HCT116 (cell line): ENCODE results near the gene FNBP1L. TPM values are rescaled to one million over a fixed set of nuclear protein-coding genes. Genes with fewer than 3 reads are reported as not detected.

Experiments
- ATAC-seq: fragments of 200-7000 bp; cut with Tn5 transposase; 2 replicates; pipeline ENCODE4 v1.9.1; 2020; ENCODE audit warnings: mild to moderate bottlenecking, moderate library complexity
- BruUV-seq: library from RNA; stranded (reverse); fragments of 400-500 nt; replicated peaks from 2 replicates; lab custom pipeline; 2021; lab: Mats Ljungman, UMichigan
- CTCF ChIA-PET: fragments of 300-600 bp; sonication (Branson Sonifier 250); formaldehyde crosslinking; loops from one replicate; lab custom pipeline; 2021; ENCODE audit warnings: antibody characterized with exemption; lab: Charles Lee
- POLR2A ChIA-PET: fragments of 300-600, 350-600 bp; sonication (Branson Sonifier 250); formaldehyde crosslinking; loops from one replicate; lab custom pipeline; 2021; ENCODE audit warnings: antibody characterized with exemption; lab: Charles Lee
- RAD21 ChIA-PET, 2 experiments: fragments of 300-600 bp; sonication (Branson Sonifier 250); formaldehyde crosslinking; loops; one replicate each; lab custom pipeline; 2023; ENCODE audit warnings: low total read pairs in 2 of 2; ENCODE audit not compliant: uncharacterized antibody in 2 of 2, unreplicated experiment in 2 of 2, low non-redundant PET in 1 of 2; lab: Charles Lee
- DNase-seq: peaks from one replicate; pipeline ENCODE4 v3.0.0-alpha.2; 2010; ENCODE audit warnings: low read depth, low spot score
- H2AFZ ChIP-seq: fragments of 200-600 bp; shearing (Covaris generic), sonication (generic); 2 replicates; pipeline ENCODE4 v1.6.1; 2017; ENCODE audit warnings: low read depth, mixed run types, mixed read lengths, antibody characterized with exemption, low read length; ENCODE audit not compliant: poor library complexity, severe bottlenecking
- H3K27ac ChIP-seq: 2 replicates; pipeline ENCODE4 v1.5.1; 2012; ENCODE audit warnings: low read depth, low read length
- H3K27me3 ChIP-seq: fragments of 200-600 bp; sonication (generic); 2 replicates; pipeline ENCODE4 v1.6.1; 2016; ENCODE audit warnings: mixed run types, low read length, mixed read lengths; ENCODE audit not compliant: insufficient read depth
- H3K36me3 ChIP-seq, 2 experiments: fragments of 200-500 bp in 1 of 2; fragments of 200-600 bp in 1 of 2; sonication (Bioruptor generic) in 1 of 2; sonication (generic) in 1 of 2; 2 replicates each; pipeline versions ENCODE4 v1.5.1 to v1.6.1; 2014 to 2016; ENCODE audit warnings: low read length in 2 of 2, inconsistent platforms in 1 of 2, mixed read lengths in 1 of 2, mixed run types in 1 of 2; ENCODE audit not compliant: insufficient read depth in 2 of 2, control insufficient read depth in 1 of 2
- H3K4me1 ChIP-seq, 2 experiments: fragments of 200-600 bp in 1 of 2; sonication (generic) in 1 of 2; 2 replicates each; pipeline versions ENCODE4 v1.5.1 to v1.6.1; 2012 to 2017; ENCODE audit warnings: low read length in 2 of 2, inconsistent platforms in 1 of 2, mild to moderate bottlenecking in 1 of 2, mixed read lengths in 1 of 2, mixed run types in 1 of 2, moderate library complexity in 1 of 2; ENCODE audit not compliant: insufficient read depth in 2 of 2, control insufficient read depth in 1 of 2
- H3K4me2 ChIP-seq: fragments of 200-600 bp; sonication (generic); 2 replicates; pipeline ENCODE4 v1.6.1; 2017; ENCODE audit warnings: mixed run types, low read length, mixed read lengths
- H3K4me3 ChIP-seq, 2 experiments: fragments of 200-600 bp in 1 of 2; sonication (generic) in 1 of 2; replicated peaks in 1 of 2; 2 replicates each; pipeline ENCODE4 v1.5.1; 2011 to 2016; ENCODE audit warnings: low read length in 2 of 2, control low read depth in 1 of 2, low read depth in 1 of 2, mild to moderate bottlenecking in 1 of 2, mixed read lengths in 1 of 2, mixed run types in 1 of 2
- H3K79me2 ChIP-seq: fragments of 200-600 bp; sonication (generic); 2 replicates; pipeline ENCODE4 v1.6.1; 2017; ENCODE audit warnings: mild to moderate bottlenecking, mixed run types, low read length, moderate library complexity, mixed read lengths; ENCODE audit not compliant: insufficient read depth
- H3K9ac ChIP-seq: fragments of 200-600 bp; sonication (generic); 2 replicates; pipeline ENCODE4 v1.6.1; 2016; ENCODE audit warnings: low read length, mixed read lengths
- H3K9me2 ChIP-seq: fragments of 200-600 bp; sonication (generic), shearing (Covaris generic); 2 replicates; pipeline ENCODE4 v1.6.1; 2017; ENCODE audit warnings: mixed run types, mild to moderate bottlenecking, moderate library complexity; ENCODE audit not compliant: insufficient read depth
- H3K9me3 ChIP-seq, 2 experiments: fragments of 200-500 bp in 1 of 2; fragments of 200-600 bp in 1 of 2; sonication (Bioruptor generic) in 1 of 2; sonication (generic) in 1 of 2; 2 replicates each; pipeline ENCODE4 v1.6.1; 2014 to 2017; ENCODE audit warnings: low read length in 2 of 2, mixed read lengths in 2 of 2, inconsistent platforms in 1 of 2, low read depth in 1 of 2, mild to moderate bottlenecking in 1 of 2, mixed run types in 1 of 2, moderate library complexity in 1 of 2; ENCODE audit not compliant: control insufficient read depth in 1 of 2, insufficient read depth in 1 of 2
- H4K20me1 ChIP-seq: fragments of 200-600 bp; sonication (generic), shearing (Covaris generic); 2 replicates; pipeline ENCODE4 v1.6.1; 2017; ENCODE audit warnings: mixed run types, mild to moderate bottlenecking, moderate library complexity; ENCODE audit not compliant: insufficient read depth
- CEBPB ChIP-seq: IDR thresholded peaks from 2 replicates; pipeline ENCODE4 v1.6.1; 2012; ENCODE audit warnings: low read depth
- CTCF ChIP-seq, 3 experiments: fragments of 200-600 bp in 1 of 3; sonication (generic) in 1 of 3; IDR thresholded peaks in 2 of 3; conservative IDR thresholded peaks in 1 of 3; 2 replicates each; pipeline ENCODE4 v1.5.1; 2012 to 2017; ENCODE audit warnings: low read depth in 2 of 3, low read length in 2 of 3, antibody characterized with exemption in 1 of 3, borderline replicate concordance in 1 of 3, control low read depth in 1 of 3, mild to moderate bottlenecking in 1 of 3, mixed read lengths in 1 of 3, mixed run types in 1 of 3, moderate library complexity in 1 of 3; ENCODE audit not compliant: insufficient read depth in 1 of 3
- EGR1 ChIP-seq: IDR thresholded peaks from 2 replicates; pipeline ENCODE4 v1.6.1; 2012; ENCODE audit warnings: low read depth
- ELF1 ChIP-seq: IDR thresholded peaks from 2 replicates; pipeline ENCODE4 v1.6.1; 2012; ENCODE audit warnings: low read depth, borderline replicate concordance
- EZH2 ChIP-seq: fragments of 200-600 bp; sonication (generic); IDR thresholded peaks from 2 replicates; pipeline ENCODE4 v1.6.1; 2017; ENCODE audit warnings: antibody characterized with exemption, mixed run types
- EZH2phosphoT487 ChIP-seq: fragments of 200-600 bp; IDR thresholded peaks from 2 replicates; pipeline ENCODE4 v1.6.1; 2018; ENCODE audit warnings: antibody characterized with exemption, borderline replicate concordance
- FOSL1 ChIP-seq: IDR thresholded peaks from 2 replicates; pipeline ENCODE4 v1.6.1; 2012; ENCODE audit warnings: low read depth
- JUND ChIP-seq: IDR thresholded peaks from 2 replicates; pipeline ENCODE4 v1.6.1; 2012
- MAX ChIP-seq: IDR thresholded peaks from 2 replicates; pipeline ENCODE4 v1.6.1; 2012
- POLR2A ChIP-seq: IDR thresholded peaks from 2 replicates; pipeline ENCODE4 v1.7.0; 2011; ENCODE audit warnings: borderline replicate concordance; ENCODE audit not compliant: insufficient read depth, insufficient read length; ENCODE audit errors: extremely low read depth
- POLR2AphosphoS5 ChIP-seq: IDR thresholded peaks from 2 replicates; pipeline ENCODE4 v1.6.1; 2011; ENCODE audit warnings: mild to moderate bottlenecking, low read depth, low read length, moderate library complexity
- RAD21 ChIP-seq: IDR thresholded peaks from 2 replicates; pipeline ENCODE4 v1.6.1; 2012; ENCODE audit warnings: low read depth, mild to moderate bottlenecking
- REST ChIP-seq: IDR thresholded peaks from 2 replicates; pipeline ENCODE4 v1.6.1; 2012; ENCODE audit warnings: low read depth
- SRF ChIP-seq: IDR thresholded peaks from 2 replicates; pipeline ENCODE4 v1.6.1; 2012; ENCODE audit warnings: low read depth
- TCF7L2 ChIP-seq: IDR thresholded peaks from 2 replicates; pipeline ENCODE4 v1.7.0; 2011; ENCODE audit warnings: borderline replicate concordance, inconsistent platforms; ENCODE audit not compliant: insufficient read depth, insufficient read length; ENCODE audit errors: extremely low read depth
- ZFX ChIP-seq: fragments of 450-650 bp; IDR thresholded peaks from 2 replicates; pipeline ENCODE4 v1.6.1; 2017
- intact Hi-C: fragments of 100-400 bp; cut with micrococcal nuclease; formaldehyde crosslinking; loops from 2 replicates; pipeline ENCODE4 v1.10.0; 2022
- total RNA-seq: library from RNA; stranded (reverse); gene quantifications from one replicate; pipeline ENCODE4 v1.2.1, GENCODE V29; 2021; ENCODE audit not compliant: unreplicated experiment

The FNBP1L gene
- total RNA-seq, 1 experiment from 2014 or later: 26.1 TPM

GRCh38 chr1:93575621-93576284, 127.8 kb downstream of the FNBP1L start:
- intact Hi-C loops: no loop called here
- no peak overlapping the region for H2AFZ ChIP-seq
- H3K27ac ChIP-seq: no peak overlapping the region
- H3K4me1 ChIP-seq: no peaks in the 10 kb centered on the region
- no peaks in the 10 kb centered on the region for H3K9me2 ChIP-seq
- peaks cover 9% of the 10 kb centered on the region; the same call in 1 of the 2 replicates for H3K79me2 ChIP-seq
- no peak for TF ChIP-seq CTCF (IDR thresholded peaks at IDR 0.05 in 2 of 3, conservative IDR thresholded peaks at IDR 0.05 in 1 of 3; ENCODE audit: borderline replicate concordance in 1 of 3, insufficient read depth in 1 of 3, low read depth in 2 of 3, low read length in 2 of 3)
- ATAC-seq (no peak), DNase-seq (no peak)
- POLR2A ChIA-PET: no interaction called here
- CTCF ChIA-PET: no interaction called here
- H3K9ac ChIP-seq: no peak overlapping the region
- no peak overlapping the region for H3K4me2 ChIP-seq
- H4K20me1 ChIP-seq: no peaks in the 10 kb centered on the region
- H3K27me3 ChIP-seq: no peaks in the 10 kb centered on the region
- H3K9me3 ChIP-seq: no peaks in the 10 kb centered on the region
- peaks cover 0 to 58% of the 10 kb centered on the region in 2 experiments; a peak in 1 of 4 replicates for H3K36me3 ChIP-seq
- RAD21 ChIA-PET: no interaction called here
- BruUV-seq: no TSS peak
- H3K4me3 ChIP-seq: no peak overlapping the region

GRCh38 chr1:93576346-93576745, 128.4 kb downstream of the FNBP1L start:
- ChIA-PET POLR2A (interaction anchor here (1.3 kb wide), 1 partner anchor 15 kb away, joined by 3 read pairs; no protein-coding TSS in a partner anchor), CTCF (no interaction called here), RAD21 (no interaction called here)
- no peak overlapping the region for H3K4me2 ChIP-seq
- DNase-seq: no peak
- peaks cover 9% of the 10 kb centered on the region; the same call in 1 of the 2 replicates for H3K79me2 ChIP-seq
- BruUV-seq: no TSS peak
- intact Hi-C loops: no loop called here
- no peaks in the 10 kb centered on the region for H3K9me3 ChIP-seq
- ATAC-seq: no peak
- H3K4me1 ChIP-seq: no peaks in the 10 kb centered on the region
- H3K9ac ChIP-seq: no peak overlapping the region
- H4K20me1 ChIP-seq: no peaks in the 10 kb centered on the region
- no peaks in the 10 kb centered on the region for H3K9me2 ChIP-seq
- no peak overlapping the region for H3K27ac ChIP-seq
- no peaks in the 10 kb centered on the region for H3K27me3 ChIP-seq
- no peak overlapping the region for H3K4me3 ChIP-seq
- peaks cover 0 to 52% of the 10 kb centered on the region in 2 experiments; a peak in 1 of 4 replicates for H3K36me3 ChIP-seq
- no peak overlapping the region for H2AFZ ChIP-seq
- TF ChIP-seq FOSL1 (no peak), EZH2phosphoT487 (no peak), ELF1 (no peak), EGR1 (no peak), EZH2 (no peak), RAD21 (no peak), MAX (no peak), POLR2A (no peak), CEBPB (no peak), JUND (no peak), POLR2AphosphoS5 (no peak), REST (no peak), TCF7L2 (no peak), SRF (no peak), ZFX (no peak)
